GM12878 (cell line): ENCODE results near the gene ASIC2.

Experiments used
- CREB1 ChIP-seq: IDR thresholded peaks from 2 replicates; pipeline ENCODE4 v1.6.1; 2012; ENCODE audit warnings: low read depth, mild to moderate bottlenecking, inconsistent platforms
- TF ChIP-seq, protein P1 (sequence below), 3 experiments: IDR thresholded peaks in 2 of 3; conservative IDR thresholded peaks in 1 of 3; 2 replicates each; pipeline ENCODE4 v1.5.1; 2011; ENCODE audit warnings: low read depth in 3 of 3, low read length in 3 of 3, mild to moderate bottlenecking in 3 of 3, control low read depth in 2 of 3, moderate library complexity in 2 of 3, inconsistent platforms in 1 of 3, mixed read lengths in 1 of 3; ENCODE audit not compliant: control insufficient read depth in 2 of 3, insufficient read depth in 1 of 3; ENCODE audit errors: extremely low read depth in 1 of 3

DNA sequence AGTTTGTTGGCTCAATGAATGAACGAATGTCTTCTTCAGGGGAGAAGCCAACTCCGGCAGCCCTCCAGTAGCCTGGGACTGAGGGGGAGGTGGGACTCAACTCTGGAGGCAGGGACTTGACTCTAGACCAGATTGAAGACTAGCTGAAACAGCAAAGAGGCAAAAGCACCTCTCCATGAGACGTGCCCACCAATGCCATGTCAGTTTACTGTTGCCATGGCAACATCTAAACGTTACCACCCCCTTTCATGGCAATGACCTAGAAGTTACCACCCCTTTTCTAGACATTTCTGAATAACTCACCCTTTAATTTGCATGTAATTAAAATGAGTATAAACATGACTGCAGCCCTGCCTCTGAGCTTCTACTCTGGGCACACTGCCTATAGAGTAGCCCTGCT lies 91.8 kb downstream of the ASIC2 start:
- TF ChIP-seq CREB1: no peak
- TF ChIP-seq, protein P1, sequence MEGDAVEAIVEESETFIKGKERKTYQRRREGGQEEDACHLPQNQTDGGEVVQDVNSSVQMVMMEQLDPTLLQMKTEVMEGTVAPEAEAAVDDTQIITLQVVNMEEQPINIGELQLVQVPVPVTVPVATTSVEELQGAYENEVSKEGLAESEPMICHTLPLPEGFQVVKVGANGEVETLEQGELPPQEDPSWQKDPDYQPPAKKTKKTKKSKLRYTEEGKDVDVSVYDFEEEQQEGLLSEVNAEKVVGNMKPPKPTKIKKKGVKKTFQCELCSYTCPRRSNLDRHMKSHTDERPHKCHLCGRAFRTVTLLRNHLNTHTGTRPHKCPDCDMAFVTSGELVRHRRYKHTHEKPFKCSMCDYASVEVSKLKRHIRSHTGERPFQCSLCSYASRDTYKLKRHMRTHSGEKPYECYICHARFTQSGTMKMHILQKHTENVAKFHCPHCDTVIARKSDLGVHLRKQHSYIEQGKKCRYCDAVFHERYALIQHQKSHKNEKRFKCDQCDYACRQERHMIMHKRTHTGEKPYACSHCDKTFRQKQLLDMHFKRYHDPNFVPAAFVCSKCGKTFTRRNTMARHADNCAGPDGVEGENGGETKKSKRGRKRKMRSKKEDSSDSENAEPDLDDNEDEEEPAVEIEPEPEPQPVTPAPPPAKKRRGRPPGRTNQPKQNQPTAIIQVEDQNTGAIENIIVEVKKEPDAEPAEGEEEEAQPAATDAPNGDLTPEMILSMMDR (IDR thresholded peaks at IDR 0.05 in 2 of 3, conservative IDR thresholded peaks at IDR 0.05 in 1 of 3; ENCODE audit: control insufficient read depth in 2 of 3, extremely low read depth in 1 of 3, insufficient read depth in 1 of 3, low read depth in 3 of 3, low read length in 3 of 3): no peak
